NOMO-1 treated with dmso at 0.1 percent for 144 hours (cell line): ENCODE data around the gene SEMA3A.

ENCODE experiments used
- DNase-seq: peaks from one replicate; lab custom pipeline; 2025; ENCODE audit not compliant: unreplicated experiment; lab: John Stamatoyannopoulos, UW

The SEMA3A gene

GRCh38 chr7:83937930-83938329 is 256.7 kb downstream of the SEMA3A start:
- DNase-seq: no peak

- DNase-seq: peak; percentile 82
Observed at GRCh38 chr7:83936056-83936708, 258.4 kb downstream of the SEMA3A start.

- DNase-seq: no peak
Observed at GRCh38 chr7:83934118-83934734, 260.4 kb downstream of the SEMA3A start.

DNA sequence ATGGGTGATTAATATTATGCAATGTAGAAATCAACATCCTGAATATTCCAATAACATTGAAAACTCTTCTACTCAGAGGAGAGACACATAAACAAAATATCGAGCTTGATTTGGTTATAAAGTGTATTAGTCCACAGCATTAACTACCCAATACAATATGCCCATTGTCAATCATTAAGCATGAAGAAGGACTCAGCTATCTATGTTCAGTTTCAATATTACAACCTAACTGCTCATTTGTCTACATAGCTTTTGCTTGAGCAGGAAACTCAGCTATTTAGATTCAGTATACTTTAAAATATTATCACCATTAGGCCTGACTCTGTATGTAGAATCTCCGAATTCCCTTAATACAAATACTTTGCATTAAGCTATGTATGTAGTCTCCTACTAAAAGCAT is 262.6 kb downstream of the SEMA3A start:
- no peak for DNase-seq

GRCh38 chr7:83930262-83930661 is 264.3 kb downstream of the SEMA3A start:
- peak; percentile 28 for DNase-seq

- no peak for DNase-seq
Observed at GRCh38 chr7:83925860-83926259, 268.7 kb downstream of the SEMA3A start.

DNA sequence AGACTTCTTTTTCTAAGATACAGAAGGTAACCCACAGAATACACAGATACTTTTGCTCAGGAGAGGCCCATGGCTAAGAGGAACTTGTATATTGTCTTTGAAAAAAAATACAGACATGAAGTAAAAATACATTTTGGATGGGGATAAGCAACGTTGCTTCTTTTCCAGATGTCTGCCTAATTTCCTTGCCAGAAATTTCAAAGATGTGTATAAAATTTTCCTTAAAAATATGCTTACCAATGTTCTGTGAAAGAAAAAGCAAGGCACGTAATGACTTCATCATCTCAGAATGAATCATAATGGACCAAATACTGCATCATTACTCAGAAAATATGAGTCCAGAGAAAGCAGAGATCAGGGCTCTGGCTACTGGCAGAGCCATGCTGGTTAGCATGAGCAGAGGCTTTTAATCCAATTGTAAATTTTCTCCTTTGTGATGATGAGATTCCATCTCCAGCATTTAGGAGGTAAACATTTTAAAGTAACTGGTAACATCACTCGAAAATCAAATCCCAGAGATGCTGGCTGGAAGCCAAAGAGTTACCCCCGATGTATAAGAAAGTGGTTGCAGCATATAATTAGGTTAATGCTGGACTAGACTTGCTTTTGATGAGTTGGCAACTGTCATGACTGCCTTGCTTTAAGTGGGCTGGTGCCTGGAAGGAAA is 272.5 kb downstream of the SEMA3A start:
- no peak for DNase-seq

DNA sequence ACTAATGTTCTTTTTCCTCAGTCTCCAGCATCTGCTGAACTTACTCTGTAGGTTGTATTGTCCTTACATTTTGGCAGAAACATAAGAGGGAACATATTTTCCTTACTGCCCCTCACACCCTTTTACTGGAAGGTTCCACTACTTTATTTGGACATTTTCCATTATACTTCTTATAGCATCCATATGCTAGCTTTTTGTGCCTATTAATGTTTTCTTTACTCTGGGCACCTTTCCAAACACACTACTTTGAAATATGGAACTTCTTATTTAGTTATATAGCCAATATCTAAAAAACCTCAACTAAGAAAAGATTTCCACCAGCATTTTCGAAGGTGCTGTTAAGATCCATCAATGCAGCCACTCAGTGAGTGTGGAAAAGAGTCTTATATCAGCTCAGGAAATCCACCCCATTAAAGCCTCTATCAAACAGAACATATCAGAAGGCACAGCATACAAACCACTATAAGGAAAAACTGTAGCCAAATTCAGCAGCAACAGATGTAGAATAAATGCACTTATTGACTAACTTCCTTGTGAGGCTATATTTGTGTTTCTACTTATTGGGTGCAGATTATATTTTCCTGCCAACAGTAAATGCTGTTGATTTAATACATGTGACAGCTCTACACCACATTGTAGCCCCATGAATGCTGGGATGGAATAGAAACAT is 273.2 kb downstream of the SEMA3A start:
- DNase-seq: no peak

GRCh38 chr7:83918142-83918541 is 276.4 kb downstream of the SEMA3A start:
- no peak for DNase-seq

- no peak for DNase-seq
Observed at GRCh38 chr7:83913174-83913573, 281.4 kb downstream of the SEMA3A start.

DNA sequence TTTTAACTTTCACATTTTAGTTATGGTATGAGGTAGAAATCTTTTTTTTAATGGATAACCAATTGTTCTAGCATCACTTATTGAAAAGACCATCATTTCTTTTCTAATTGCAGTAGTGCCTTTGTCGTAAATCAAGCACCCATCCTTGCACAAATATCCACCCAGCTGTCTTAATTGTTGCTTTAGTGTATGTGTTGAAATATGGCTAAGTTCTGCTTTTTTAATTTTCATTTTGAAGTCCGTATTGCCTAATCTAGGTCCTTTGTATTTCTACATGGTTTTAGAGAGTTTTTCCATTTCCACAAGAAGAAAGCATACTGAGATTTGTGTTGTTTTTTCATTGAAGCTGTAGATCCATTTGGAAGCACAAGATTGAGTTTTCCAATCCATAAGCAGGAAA is 286.1 kb downstream of the SEMA3A start:
- DNase-seq: peak; percentile 93
